ENCODE data around the gene ARL5C.
A peak's percentile ranks its signal among the peaks of the same experiment; 100 is the strongest.

Gene ARL5C

GRCh38 chr17:39200070-39200879, 34.3 kb upstream of the ARL5C start, which contains the start of gene RPL19:
Gene RPL19, plus strand, starts transcription at chr17:39200283. Its CDS starts 62 bp downstream, at chr17:39200345.
- peak within 1 kb of the TSS; percentile 89 for H3K9ac ChIP-seq (ENCODE audit: low read length)
- no peaks in the 10 kb centered on the region for H3K27me3 ChIP-seq (ENCODE audit: control insufficient read depth in 1 of 2, insufficient read depth in 2 of 2, low read length in 2 of 2)
- peaks cover 42% of the 10 kb centered on the region for H3K36me3 ChIP-seq (ENCODE audit: insufficient read depth, low read length)
- H3K9me3 ChIP-seq (ENCODE audit: low read length) = no peaks in the 10 kb centered on the region
- H3K27ac ChIP-seq (ENCODE audit: low read depth, low read length) = peak within 1 kb of the TSS; percentile 100
- peak within 1 kb of the TSS; percentile 94 to 99 for H3K4me3 ChIP-seq (ENCODE audit: low read depth in 1 of 2, low read length in 2 of 2)
- H3K4me1 ChIP-seq (ENCODE audit: insufficient read depth, low read length) = peaks cover 33% of the 10 kb centered on the region

- Histone ChIP-seq H3K9ac (ENCODE audit: low read length) (peak overlapping the region; percentile 89), H3K36me3 (ENCODE audit: insufficient read depth, low read length) (peaks cover 38% of the 10 kb centered on the region), H3K4me1 (ENCODE audit: insufficient read depth, low read length) (peaks cover 38% of the 10 kb centered on the region), H3K4me3 (ENCODE audit: low read depth in 1 of 2, low read length in 2 of 2) (peak overlapping the region; percentile 94 to 99), H3K9me3 (ENCODE audit: low read length) (no peaks in the 10 kb centered on the region), H3K27me3 (ENCODE audit: control insufficient read depth in 1 of 2, insufficient read depth in 2 of 2, low read length in 2 of 2) (no peaks in the 10 kb centered on the region), H3K27ac (ENCODE audit: low read depth, low read length) (peak overlapping the region; percentile 100)
Observed at GRCh38 chr17:39199820-39200069, 33.8 kb upstream of the ARL5C start.

GRCh38 chr17:39198186-39198566, 32.2 kb upstream of the ARL5C start:
- Histone ChIP-seq H3K27ac (ENCODE audit: low read depth, low read length) (peak overlapping the region; percentile 68), H3K4me3 (ENCODE audit: low read depth in 1 of 2, low read length in 2 of 2) (peak overlapping the region in 1 of 2 donors; percentile 65), H3K4me1 (ENCODE audit: insufficient read depth, low read length) (peaks cover 41% of the 10 kb centered on the region)

GRCh38 chr17:39197380-39198185, 31.6 kb upstream of the ARL5C start, which contains the start of gene CACNB1:
Gene CACNB1, minus strand, starts transcription at chr17:39197669. Its CDS starts 174 bp downstream, at chr17:39197495.
- Histone ChIP-seq H3K4me3 (ENCODE audit: low read depth in 1 of 2, low read length in 2 of 2) (peak within 1 kb of the TSS; percentile 65 to 91), H3K27ac (ENCODE audit: low read depth, low read length) (peak within 1 kb of the TSS; percentile 85), H3K9ac (ENCODE audit: low read length) (no peak within 1 kb of the TSS), H3K4me1 (ENCODE audit: insufficient read depth, low read length) (peaks cover 41% of the 10 kb centered on the region), H3K9me3 (ENCODE audit: low read length) (no peaks in the 10 kb centered on the region), H3K27me3 (ENCODE audit: control insufficient read depth in 1 of 2, insufficient read depth in 2 of 2, low read length in 2 of 2) (no peaks in the 10 kb centered on the region), H3K36me3 (ENCODE audit: insufficient read depth, low read length) (peaks cover 25% of the 10 kb centered on the region)

More at GRCh38 chr17:39198186-39198566, 32.2 kb upstream of the ARL5C start:
- no peak overlapping the region for H3K9ac ChIP-seq (ENCODE audit: low read length)
- H3K9me3 ChIP-seq (ENCODE audit: low read length) = no peaks in the 10 kb centered on the region
- peaks cover 27% of the 10 kb centered on the region for H3K36me3 ChIP-seq (ENCODE audit: insufficient read depth, low read length)
- H3K27me3 ChIP-seq (ENCODE audit: control insufficient read depth in 1 of 2, insufficient read depth in 2 of 2, low read length in 2 of 2) = no peaks in the 10 kb centered on the region

- Histone ChIP-seq H3K9ac (ENCODE audit: low read length) (no peak overlapping the region), H3K27me3 (ENCODE audit: control insufficient read depth in 1 of 2, insufficient read depth in 2 of 2, low read length in 2 of 2) (no peaks in the 10 kb centered on the region), H3K9me3 (ENCODE audit: low read length) (no peaks in the 10 kb centered on the region), H3K27ac (ENCODE audit: low read depth, low read length) (peak overlapping the region; percentile 85), H3K4me3 (ENCODE audit: low read depth in 1 of 2, low read length in 2 of 2) (peak overlapping the region; percentile 65 to 91), H3K4me1 (ENCODE audit: insufficient read depth, low read length) (peaks cover 39% of the 10 kb centered on the region), H3K36me3 (ENCODE audit: insufficient read depth, low read length) (peaks cover 24% of the 10 kb centered on the region)
Observed at GRCh38 chr17:39196808-39197291, 30.9 kb upstream of the ARL5C start.

- Histone ChIP-seq H3K4me3 (ENCODE audit: low read depth in 1 of 2, low read length in 2 of 2) (peak overlapping the region; percentile 65 to 91), H3K27me3 (ENCODE audit: control insufficient read depth in 1 of 2, insufficient read depth in 2 of 2, low read length in 2 of 2) (no peaks in the 10 kb centered on the region), H3K9me3 (ENCODE audit: low read length) (no peaks in the 10 kb centered on the region), H3K4me1 (ENCODE audit: insufficient read depth, low read length) (peaks cover 34% of the 10 kb centered on the region), H3K27ac (ENCODE audit: low read depth, low read length) (no peak overlapping the region), H3K36me3 (ENCODE audit: insufficient read depth, low read length) (peaks cover 23% of the 10 kb centered on the region), H3K9ac (ENCODE audit: low read length) (no peak overlapping the region)
Observed at GRCh38 chr17:39196241-39196807, 30.4 kb upstream of the ARL5C start.

GRCh38 chr17:39195568-39196160, 29.7 kb upstream of the ARL5C start:
- H3K27ac ChIP-seq (ENCODE audit: low read depth, low read length) = no peak overlapping the region
- H3K9ac ChIP-seq (ENCODE audit: low read length) = no peak overlapping the region

GRCh38 chr17:39194985-39195524, 29.1 kb upstream of the ARL5C start:
- H3K4me3 ChIP-seq (ENCODE audit: low read depth in 1 of 2, low read length in 2 of 2) = no peak overlapping the region
- H3K9ac ChIP-seq (ENCODE audit: low read length) = no peak overlapping the region
- no peak overlapping the region for H3K27ac ChIP-seq (ENCODE audit: low read depth, low read length)
- peaks cover 23% of the 10 kb centered on the region for H3K36me3 ChIP-seq (ENCODE audit: insufficient read depth, low read length)
- H3K4me1 ChIP-seq (ENCODE audit: insufficient read depth, low read length) = peaks cover 26% of the 10 kb centered on the region
- H3K9me3 ChIP-seq (ENCODE audit: low read length) = no peaks in the 10 kb centered on the region
- H3K27me3 ChIP-seq (ENCODE audit: control insufficient read depth in 1 of 2, insufficient read depth in 2 of 2, low read length in 2 of 2) = no peaks in the 10 kb centered on the region

More at GRCh38 chr17:39195568-39196160, 29.7 kb upstream of the ARL5C start:
- no peaks in the 10 kb centered on the region for H3K27me3 ChIP-seq (ENCODE audit: control insufficient read depth in 1 of 2, insufficient read depth in 2 of 2, low read length in 2 of 2)
- peaks cover 23% of the 10 kb centered on the region for H3K36me3 ChIP-seq (ENCODE audit: insufficient read depth, low read length)
- H3K9me3 ChIP-seq (ENCODE audit: low read length) = no peaks in the 10 kb centered on the region
- H3K4me3 ChIP-seq (ENCODE audit: low read depth in 1 of 2, low read length in 2 of 2) = no peak overlapping the region
- peaks cover 28% of the 10 kb centered on the region for H3K4me1 ChIP-seq (ENCODE audit: insufficient read depth, low read length)

- Histone ChIP-seq H3K4me1 (ENCODE audit: insufficient read depth, low read length) (peaks cover 26% of the 10 kb centered on the region), H3K9me3 (ENCODE audit: low read length) (no peaks in the 10 kb centered on the region), H3K9ac (ENCODE audit: low read length) (no peak overlapping the region), H3K36me3 (ENCODE audit: insufficient read depth, low read length) (peaks cover 23% of the 10 kb centered on the region), H3K27me3 (ENCODE audit: control insufficient read depth in 1 of 2, insufficient read depth in 2 of 2, low read length in 2 of 2) (no peaks in the 10 kb centered on the region), H3K4me3 (ENCODE audit: low read depth in 1 of 2, low read length in 2 of 2) (no peak overlapping the region), H3K27ac (ENCODE audit: low read depth, low read length) (no peak overlapping the region)
Observed at GRCh38 chr17:39194089-39194984, 28.4 kb upstream of the ARL5C start.

- H3K36me3 ChIP-seq (ENCODE audit: insufficient read depth, low read length) = peaks cover 23% of the 10 kb centered on the region
- H3K27ac ChIP-seq (ENCODE audit: low read depth, low read length) = no peak overlapping the region
- no peaks in the 10 kb centered on the region for H3K9me3 ChIP-seq (ENCODE audit: low read length)
- H3K9ac ChIP-seq (ENCODE audit: low read length) = no peak overlapping the region
- H3K4me3 ChIP-seq (ENCODE audit: low read depth in 1 of 2, low read length in 2 of 2) = no peak overlapping the region
- H3K27me3 ChIP-seq (ENCODE audit: control insufficient read depth in 1 of 2, insufficient read depth in 2 of 2, low read length in 2 of 2) = no peaks in the 10 kb centered on the region
- peaks cover 26% of the 10 kb centered on the region for H3K4me1 ChIP-seq (ENCODE audit: insufficient read depth, low read length)
Observed at GRCh38 chr17:39193346-39193745, 27.4 kb upstream of the ARL5C start.

Measured in muscle layer of colon (tissue), 2 donors.